ENCODE data around the gene CREB3L4.

GRCh38 chr1:153919876-153920852, 47.5 kb upstream of the CREB3L4 start:
- TF ChIP-seq USF2 (IDR thresholded peaks at IDR 0.05; ENCODE audit: low read depth, low read length) (no peak), USF2 (CRISPR knock-in tag; IDR thresholded peaks at IDR 0.05; ENCODE audit: borderline replicate concordance) (no peak), HNF1B (CRISPR knock-in tag; IDR thresholded peaks at IDR 0.05) (no peak), ZNF350 (CRISPR knock-in tag; IDR thresholded peaks at IDR 0.05; ENCODE audit: borderline replicate concordance, low read depth) (no peak)

Measured in HepG2 (cell line).